HG03457 (cell line): ENCODE measurements around the gene METRN.
"Not testable (repeated sequence)": the region's sequence is repeated elsewhere in the genome, so short reads cannot be mapped to it uniquely, and the experiment has no call there.

Experiments
- ATAC-seq: cut with Tn5 transposase; IDR thresholded peaks from one replicate; pipeline ENCODE4 v1.9.1; 2021; ENCODE audit warnings: moderate number of reproducible peaks; ENCODE audit not compliant: unreplicated experiment

The METRN gene

GRCh38 chr16:734208-734980 is 19.5 kb downstream of the METRN start:
- ATAC-seq = no peak

- no peak for ATAC-seq
Observed at GRCh38 chr16:734981-735881, 20.3 kb downstream of the METRN start.

DNA sequence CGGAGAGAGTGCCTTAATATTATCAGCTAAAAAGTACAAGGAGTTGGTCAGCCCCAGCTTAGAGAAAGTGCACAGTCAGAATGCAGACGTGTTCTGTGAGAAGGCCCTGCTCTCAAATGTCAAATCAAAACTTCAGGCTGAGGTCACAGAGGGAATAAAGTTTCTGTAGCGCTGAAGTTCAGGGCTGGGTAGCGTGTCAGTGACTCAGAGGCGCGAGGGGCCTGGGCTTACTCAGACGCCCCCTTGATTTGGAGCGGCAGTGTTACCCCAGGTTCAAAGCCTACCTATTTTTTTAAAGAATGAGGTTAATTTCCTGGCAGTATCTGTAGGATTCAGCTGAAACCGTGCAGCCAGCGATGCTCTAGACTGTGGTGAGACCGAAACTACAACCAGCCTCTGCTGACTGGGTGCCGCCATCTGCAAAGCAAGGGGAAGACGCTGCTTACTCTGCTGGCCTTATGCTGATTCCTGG is 21.1 kb downstream of the METRN start:
- ATAC-seq = no peak

GRCh38 chr16:736936-737481 is 22.1 kb downstream of the METRN start:
- ATAC-seq = no peak

DNA sequence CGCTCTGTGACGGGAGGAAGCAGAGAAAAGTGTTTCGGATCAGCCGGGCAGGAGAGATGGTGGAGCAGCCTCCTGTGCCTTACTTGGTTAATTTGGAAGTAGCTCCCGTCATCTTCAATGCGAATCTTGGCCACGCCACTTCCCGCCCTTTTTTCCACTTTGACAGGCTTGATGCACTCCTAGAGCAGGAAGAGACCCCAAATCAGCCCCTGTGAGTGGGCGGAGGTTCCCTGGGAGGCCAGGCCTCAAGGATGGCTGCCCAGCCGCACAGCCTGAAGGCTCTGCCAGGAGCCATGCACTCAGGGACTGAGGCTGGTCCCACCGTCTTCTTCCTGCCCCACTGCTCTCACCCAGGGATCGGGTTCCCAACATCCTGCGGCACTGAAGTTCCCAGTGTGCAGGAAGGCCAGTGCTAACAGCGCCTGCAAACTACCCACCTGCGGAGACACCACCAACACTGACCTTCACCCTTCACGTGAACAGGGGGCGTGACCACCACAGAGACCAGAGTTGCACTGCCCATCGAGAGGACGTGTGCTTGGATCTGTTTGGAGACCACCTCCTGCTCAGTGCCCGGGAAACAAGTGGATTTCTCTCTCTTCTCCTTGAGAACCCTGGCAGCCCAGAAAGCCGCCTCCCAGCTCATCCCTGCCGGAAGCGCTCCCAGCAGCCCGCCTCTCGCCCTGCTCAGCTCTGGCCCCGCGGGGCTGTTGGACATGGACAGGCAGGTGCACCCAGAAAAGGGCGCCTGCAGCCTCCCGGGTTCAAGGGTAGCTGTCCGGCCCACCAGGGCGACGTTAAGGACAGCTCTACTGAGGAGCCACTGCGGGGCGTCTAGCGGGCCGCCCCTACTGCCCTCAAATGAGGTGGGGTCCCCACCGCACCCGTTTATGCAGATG is 24.9 kb downstream of the METRN start:
- ATAC-seq = no peak

- no peak for ATAC-seq
Observed at GRCh38 chr16:740459-740763, 25.5 kb downstream of the METRN start.

DNA sequence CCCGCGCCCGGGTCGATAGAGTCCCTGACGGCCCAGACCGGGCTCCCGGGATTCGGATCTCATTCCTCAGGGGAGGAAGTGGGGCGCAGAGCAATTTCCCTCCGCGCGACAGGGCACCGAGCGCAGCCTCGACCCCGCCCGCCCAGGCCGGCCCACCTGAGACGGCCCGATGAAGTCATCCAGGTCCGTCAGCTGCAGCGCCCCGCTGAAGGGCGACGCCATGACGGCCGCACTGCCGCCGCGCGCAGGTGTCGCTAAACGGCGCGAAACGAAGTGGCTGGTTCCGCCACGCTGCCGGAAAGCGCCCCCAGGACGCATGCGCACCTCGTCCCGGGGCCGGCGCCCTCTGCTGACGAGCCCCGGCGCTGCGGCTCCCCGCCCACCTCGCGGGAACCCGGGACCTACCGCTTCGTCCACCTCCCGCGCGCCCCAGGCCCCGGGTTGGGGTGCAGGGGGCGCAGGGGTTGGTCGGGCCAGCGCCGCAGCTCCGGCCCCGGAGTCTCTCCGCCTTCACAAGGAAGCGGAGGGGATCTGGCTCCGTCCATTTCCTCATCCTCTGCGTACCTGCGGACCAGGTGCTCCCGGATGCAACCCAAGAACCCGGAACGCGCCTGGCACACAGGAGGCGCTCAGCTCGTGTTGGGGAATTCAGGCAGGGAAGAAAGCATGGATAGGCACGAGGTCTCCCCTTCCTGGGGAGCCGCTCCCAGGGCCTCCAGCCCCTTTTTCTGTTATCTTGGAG is 26.0 kb downstream of the METRN start, which contains the start of gene CIAO3:
TSS of gene CIAO3 (minus strand) at position 234 of the 742 bp plus-strand sequence. CDS start at position 222, 12 bp downstream.
- ATAC-seq = peak; percentile 62

DNA sequence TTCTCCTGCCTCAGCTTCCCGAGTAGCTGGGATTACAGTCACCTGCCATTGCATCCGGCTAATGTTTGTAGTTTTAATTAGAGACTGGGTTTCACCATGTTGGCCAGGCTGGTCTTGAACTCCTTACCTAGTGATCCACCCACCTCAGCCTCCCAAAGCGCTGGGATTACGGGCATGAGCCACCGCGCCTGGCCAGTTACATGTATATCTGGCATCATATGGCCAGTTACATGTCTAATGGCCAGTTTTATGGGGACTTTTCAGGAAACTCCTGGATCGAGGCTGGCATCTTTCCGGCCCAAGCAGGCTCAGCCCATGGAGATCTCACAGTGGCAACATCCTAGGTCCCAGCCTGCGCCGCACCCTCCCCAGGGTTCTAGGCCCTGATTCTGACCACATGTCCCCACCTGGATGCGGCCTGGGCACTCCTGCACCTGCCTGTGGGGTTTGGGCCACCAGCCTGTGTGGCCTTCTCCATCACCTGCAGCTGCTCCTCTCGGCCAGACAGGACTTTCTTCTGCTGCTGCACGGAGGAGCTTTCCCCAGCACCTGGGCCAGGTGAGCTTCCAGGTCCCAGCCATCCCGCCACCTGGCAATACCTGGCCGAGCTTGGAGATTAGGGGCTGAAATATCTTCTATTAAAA is 27.2 kb downstream of the METRN start:
- no peak for ATAC-seq

DNA sequence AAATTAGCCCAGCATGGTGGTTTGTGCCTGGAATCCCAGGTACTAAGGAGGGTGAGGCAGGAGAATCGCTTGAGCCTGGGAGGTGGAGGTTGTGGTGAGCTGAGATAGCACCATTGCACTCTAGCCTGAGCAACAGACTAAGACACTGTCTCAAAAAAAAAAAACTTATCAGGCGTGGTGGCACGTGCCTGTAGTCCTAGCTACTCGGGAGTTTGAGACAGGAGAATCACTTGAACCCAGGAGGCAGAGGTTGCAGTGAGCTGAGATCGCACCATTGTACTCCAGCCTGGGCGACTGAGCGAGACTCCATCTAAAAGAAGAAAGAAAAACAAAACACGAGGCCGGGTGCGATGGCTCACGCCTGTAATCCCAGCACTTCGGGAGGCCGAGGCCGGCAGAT is 28.0 kb downstream of the METRN start:
- not testable (repeated sequence) for ATAC-seq

DNA sequence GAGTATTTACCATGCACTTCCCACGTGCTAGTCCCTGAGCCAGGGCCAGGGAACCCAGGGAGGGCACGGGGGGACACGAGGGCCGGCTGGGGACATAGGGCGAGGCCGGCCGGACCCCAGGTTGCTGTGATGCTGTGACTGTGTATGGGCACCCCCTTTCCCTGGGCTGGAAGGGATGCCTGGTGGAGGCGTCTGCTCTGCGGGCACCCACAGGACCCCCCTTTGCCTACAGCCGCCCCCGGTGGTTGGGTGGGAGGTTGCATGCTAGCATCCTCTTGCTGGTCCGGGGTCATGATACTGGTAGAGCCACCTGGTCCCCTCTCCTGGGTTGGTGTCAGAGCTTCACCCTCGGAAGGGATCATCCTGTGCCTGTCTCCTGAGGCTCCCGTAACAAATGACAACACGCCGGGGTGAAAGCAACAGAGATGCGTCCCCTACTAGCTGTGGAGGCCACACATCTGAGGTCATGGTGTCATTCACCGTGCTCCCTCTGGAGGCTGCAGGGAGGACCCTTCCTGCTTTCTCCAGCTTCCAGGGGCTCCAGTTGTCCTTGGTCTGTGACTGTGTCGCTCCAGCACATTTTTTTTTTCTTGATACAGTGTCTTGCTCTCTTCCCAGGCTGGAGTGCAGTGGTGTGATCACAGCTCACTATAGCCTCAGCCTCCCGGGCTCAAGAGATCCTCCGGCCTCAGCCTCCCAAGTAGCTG is 29.0 kb downstream of the METRN start:
- no peak for ATAC-seq

GRCh38 chr16:745739-746138 is 30.8 kb downstream of the METRN start:
- ATAC-seq = no peak

DNA sequence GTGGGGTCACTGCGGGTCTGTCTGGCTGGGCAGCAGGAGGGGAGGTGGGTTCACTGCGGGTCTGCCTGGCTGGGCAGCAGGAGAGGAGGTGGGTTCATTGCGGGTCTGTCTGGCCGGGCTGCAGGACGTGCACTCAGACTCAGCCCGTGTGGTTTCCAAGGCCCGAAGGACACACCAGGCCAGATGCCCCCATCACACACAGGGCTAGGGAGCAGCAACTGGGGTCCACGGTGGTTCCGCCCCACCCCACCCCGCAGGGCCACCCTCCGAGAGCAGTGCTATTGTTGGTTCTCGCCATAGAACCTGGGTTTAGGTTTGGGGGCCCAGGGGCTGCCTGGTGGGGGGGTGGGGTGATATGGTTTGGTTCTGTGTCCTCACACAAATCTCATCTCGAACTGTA is 31.7 kb downstream of the METRN start:
- ATAC-seq = no peak

- no peak for ATAC-seq
Observed at GRCh38 chr16:747978-748746, 33.2 kb downstream of the METRN start.

- no peak for ATAC-seq
Observed at GRCh38 chr16:749010-749409, 34.1 kb downstream of the METRN start.

DNA sequence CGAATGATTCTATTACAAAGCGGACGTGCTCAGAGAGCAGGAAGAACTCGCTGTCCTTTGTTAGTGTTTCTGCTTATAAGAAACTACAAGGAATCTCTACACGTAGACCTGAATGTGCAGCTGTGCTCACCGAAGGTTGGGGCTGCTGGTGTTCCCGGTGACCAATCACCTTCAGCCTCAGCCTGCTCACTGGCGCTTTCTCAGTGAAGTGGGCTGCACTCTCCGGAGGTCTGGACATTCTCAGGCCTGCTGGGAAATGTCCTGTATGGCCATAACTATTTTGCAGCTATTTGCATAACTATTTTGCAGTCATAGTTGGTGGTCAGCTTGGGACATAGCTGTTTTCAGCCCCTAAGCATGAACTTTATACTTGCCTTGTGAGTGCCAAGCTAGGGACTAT is 35.6 kb downstream of the METRN start:
- ATAC-seq = no peak

GRCh38 chr16:751152-752006 is 36.5 kb downstream of the METRN start:
- no peak for ATAC-seq

DNA sequence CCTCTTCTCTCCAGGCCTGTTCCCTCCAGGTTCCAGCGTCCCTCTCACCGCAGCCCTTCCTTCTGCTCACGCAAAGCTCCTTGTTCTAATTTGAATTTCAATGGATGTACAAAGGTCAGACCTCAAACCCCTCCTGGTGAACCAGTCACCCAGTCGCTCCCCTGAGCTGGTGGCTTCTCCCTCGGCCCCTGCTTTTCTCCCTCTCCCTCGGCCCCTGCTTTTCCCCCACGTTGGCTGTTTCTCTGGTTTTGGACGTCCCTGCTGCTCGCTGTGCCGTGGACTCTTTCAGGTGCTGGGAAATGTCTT is 37.0 kb downstream of the METRN start:
- no peak for ATAC-seq
